Measurements from ENCODE around the gene GRIP2. TPM values are rescaled to one million over a fixed set of nuclear protein-coding genes. Genes with fewer than 3 reads are reported as not detected.

GRIP2 gene
- total RNA-seq, 2 donors from 2014 or later = 0.10 TPM; not detected in 1

DNA sequence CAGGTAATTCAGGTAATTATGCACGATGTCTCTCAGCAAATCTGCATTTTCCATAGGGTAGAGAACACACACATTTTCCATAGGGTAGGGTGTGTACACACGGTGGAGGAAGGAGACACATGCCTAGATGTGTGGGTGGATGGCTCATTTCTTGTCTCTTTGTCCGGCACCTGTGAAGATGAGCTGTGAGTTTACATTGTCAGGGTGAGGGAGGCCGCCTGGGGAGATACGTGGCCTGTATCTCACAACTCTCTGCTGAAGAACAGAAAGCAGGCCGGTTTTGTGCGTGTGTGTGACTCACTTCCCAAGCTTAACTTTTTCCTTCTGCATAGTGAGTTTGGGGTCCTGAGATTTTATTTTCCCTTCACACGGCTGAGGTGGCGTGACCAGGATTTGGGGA lies 77.4 kb downstream of the GRIP2 start:
- ATAC-seq = no peak
- H3K4me1 Mint-ChIP-seq = peaks cover 11% of the 10 kb centered on the region
- H3K27ac Mint-ChIP-seq = peak overlapping the region; percentile 27
- peaks cover 5% of the 10 kb centered on the region for H3K36me3 Mint-ChIP-seq (ENCODE audit: low read depth)
- no peaks in the 10 kb centered on the region for H3K9me3 ChIP-seq (ENCODE audit: control insufficient read depth, low read length, poor library complexity, severe bottlenecking)
- no peak for DNase-seq
- no peak overlapping the region for H3K4me3 Mint-ChIP-seq
- no peaks in the 10 kb centered on the region for H3K27me3 Mint-ChIP-seq

DNA sequence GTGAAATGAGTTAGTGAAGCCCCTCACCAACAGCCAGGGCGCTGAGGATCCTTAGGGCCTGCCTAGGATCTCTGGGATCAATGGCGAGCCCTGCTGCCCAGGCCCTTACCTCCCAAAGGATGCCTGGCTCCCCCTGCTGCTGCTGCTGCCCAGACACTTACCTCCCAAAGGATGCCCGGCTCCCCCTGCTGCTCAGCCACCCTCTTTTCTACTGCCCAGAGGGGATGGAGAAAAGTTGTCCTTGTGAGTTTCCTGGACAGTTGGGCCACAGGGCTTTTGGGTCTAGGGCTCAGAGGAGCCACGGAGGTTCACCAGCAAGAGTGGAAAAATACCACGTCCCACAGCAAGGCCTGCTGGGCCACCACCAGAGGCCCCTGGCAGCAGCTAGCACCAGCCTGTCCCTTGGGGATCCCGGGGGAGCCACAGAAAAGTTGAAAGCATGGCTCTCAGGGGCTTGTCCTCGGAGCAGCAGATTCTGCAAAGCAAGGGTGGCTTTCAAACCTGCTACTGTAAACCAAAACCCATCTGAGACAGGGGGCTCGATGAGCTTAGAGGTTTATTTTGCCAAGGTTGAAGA lies 78.3 kb downstream of the GRIP2 start:
- H3K27ac Mint-ChIP-seq = peak overlapping the region; percentile 27
- no peaks in the 10 kb centered on the region for H3K27me3 Mint-ChIP-seq
- H3K36me3 Mint-ChIP-seq (ENCODE audit: low read depth) = peaks cover 5% of the 10 kb centered on the region
- no peaks in the 10 kb centered on the region for H3K9me3 ChIP-seq (ENCODE audit: control insufficient read depth, low read length, poor library complexity, severe bottlenecking)
- ATAC-seq = peak; percentile 68
- DNase-seq = peak in 2 of 3 donors; percentile 17 to 23
- H3K4me1 Mint-ChIP-seq = peaks cover 11% of the 10 kb centered on the region
- H3K4me3 Mint-ChIP-seq = no peak overlapping the region

DNA sequence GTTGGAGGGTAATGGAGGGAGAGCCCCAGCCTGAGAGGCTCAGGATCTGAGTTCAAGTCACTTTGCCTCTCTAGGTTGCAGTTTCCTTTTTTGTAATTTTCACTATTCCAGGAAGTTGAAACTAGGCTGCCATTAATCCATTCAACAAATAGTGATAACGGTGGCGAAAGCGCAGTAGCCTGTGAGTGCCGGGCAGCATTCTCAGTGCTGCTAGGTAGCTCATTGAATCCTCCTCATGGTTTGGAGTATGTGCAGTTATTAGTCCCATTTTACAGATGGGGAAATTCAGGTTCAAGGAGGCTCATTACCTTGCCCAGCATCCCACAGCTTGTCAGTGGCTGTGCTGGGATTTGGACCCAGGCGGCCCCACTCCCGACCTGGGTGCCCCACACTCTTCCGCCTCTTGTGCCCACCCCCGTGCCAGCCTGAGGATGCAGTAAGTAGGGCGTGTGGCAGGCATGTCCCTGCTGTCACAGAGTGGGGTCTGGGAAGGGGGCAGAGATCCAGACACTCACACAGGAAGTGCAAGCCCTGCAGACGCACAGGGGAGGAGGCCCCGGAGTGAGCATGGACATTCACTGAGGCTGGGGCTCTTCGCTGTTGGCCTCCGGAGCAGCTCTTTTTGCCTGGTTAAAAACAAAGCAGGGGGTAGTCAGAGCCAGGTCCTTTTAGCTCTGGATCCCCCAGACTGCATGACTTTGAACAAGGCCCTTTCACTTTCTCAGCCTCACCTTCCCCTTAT lies 79.0 kb downstream of the GRIP2 start:
- H3K9me3 ChIP-seq (ENCODE audit: control insufficient read depth, low read length, poor library complexity, severe bottlenecking) = no peaks in the 10 kb centered on the region
- H3K36me3 Mint-ChIP-seq (ENCODE audit: low read depth) = peaks cover 5% of the 10 kb centered on the region
- peaks cover 11% of the 10 kb centered on the region for H3K4me1 Mint-ChIP-seq
- no peaks in the 10 kb centered on the region for H3K27me3 Mint-ChIP-seq
- DNase-seq (no peak), ATAC-seq (no peak)
- no peak overlapping the region for H3K4me3 Mint-ChIP-seq
- peak overlapping the region; percentile 27 for H3K27ac Mint-ChIP-seq

DNA sequence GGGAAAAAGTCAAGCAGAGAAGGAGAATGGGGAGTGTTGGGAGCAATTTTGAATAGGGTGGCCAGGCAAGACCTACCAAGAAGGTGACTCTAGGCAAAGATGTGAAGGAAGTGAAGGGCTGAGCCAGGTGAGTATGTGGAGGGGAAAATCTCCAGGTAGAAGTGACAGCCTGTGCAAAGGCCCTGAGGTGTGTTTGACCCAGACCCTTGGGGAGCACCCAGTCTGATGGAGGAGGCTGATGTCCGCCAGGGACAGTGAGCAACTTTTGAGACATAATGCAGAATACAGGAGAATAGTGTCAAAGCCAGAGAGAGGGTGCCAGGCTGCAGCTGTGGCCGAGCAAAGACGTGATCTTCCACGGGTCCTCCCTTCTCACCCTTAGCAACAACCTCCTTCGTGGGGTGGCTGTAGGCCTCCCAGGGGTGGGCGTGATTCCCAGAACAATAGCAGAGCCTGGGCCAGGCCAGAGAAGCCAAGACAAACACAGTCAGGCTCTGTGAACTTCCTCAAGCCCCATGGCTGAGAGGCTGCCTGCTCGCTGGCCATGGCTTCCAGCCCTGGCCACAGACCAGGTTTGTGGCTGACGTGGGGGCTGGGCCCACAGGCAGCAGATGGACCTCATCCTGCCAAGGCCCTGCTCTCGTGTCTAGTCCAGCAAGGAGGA lies 79.7 kb downstream of the GRIP2 start:
- Mint-ChIP-seq H3K4me3 (no peak overlapping the region), H3K4me1 (peaks cover 11% of the 10 kb centered on the region), H3K27ac (no peak overlapping the region), H3K27me3 (no peaks in the 10 kb centered on the region), H3K36me3 (ENCODE audit: low read depth) (peaks cover 5% of the 10 kb centered on the region)
- DNase-seq (no peak), ATAC-seq (no peak)
- no peaks in the 10 kb centered on the region for H3K9me3 ChIP-seq (ENCODE audit: control insufficient read depth, low read length, poor library complexity, severe bottlenecking)

DNA sequence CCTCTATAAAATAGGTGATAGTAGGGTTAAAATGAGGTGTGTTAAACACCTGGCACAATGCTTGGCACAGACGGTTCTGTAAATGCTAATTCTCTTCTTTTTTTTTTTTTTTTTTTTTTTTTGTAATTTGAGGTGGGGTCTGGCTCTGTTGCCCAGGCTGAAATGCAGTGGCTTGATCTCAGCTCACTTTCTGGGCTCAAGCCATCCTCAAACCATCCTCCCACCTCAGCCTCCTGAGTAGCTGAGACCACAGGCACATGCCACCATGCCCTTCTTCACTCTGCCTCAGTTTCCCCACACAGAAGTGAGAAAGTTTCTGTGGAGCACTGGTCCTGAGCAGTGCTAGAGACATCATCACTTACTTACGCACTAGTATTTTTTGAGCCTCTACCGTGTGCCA lies 80.4 kb downstream of the GRIP2 start:
- Mint-ChIP-seq H3K4me1 (peaks cover 11% of the 10 kb centered on the region), H3K4me3 (no peak overlapping the region), H3K27me3 (no peaks in the 10 kb centered on the region), H3K27ac (no peak overlapping the region), H3K36me3 (ENCODE audit: low read depth) (peaks cover 5% of the 10 kb centered on the region)
- DNase-seq (no peak), ATAC-seq (no peak)
- no peaks in the 10 kb centered on the region for H3K9me3 ChIP-seq (ENCODE audit: control insufficient read depth, low read length, poor library complexity, severe bottlenecking)

DNA sequence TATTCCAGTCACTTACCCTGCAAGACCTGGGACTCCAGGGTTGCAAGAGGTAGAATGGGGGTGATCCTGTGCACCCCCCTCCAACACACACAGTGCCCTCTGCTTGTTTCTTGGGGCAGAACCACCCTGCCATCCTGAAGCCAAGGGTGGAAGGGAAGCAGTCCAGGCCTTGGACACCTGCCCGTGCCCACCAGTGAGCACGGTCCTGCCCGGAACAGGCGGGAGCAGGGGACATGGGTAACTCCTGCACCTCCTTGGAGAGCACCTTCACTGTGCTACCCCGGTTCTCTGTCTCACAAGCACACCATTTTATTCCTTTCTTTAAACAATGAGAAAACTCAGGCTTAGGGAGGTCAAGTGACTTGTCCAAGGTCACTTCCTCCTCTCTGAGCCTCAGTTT lies 80.8 kb downstream of the GRIP2 start:
- H3K4me3 Mint-ChIP-seq = no peak overlapping the region
- no peaks in the 10 kb centered on the region for H3K27me3 Mint-ChIP-seq
- peaks cover 5% of the 10 kb centered on the region for H3K36me3 Mint-ChIP-seq (ENCODE audit: low read depth)
- DNase-seq (no peak), ATAC-seq (no peak)
- H3K9me3 ChIP-seq (ENCODE audit: control insufficient read depth, low read length, poor library complexity, severe bottlenecking) = no peaks in the 10 kb centered on the region
- H3K4me1 Mint-ChIP-seq = peaks cover 11% of the 10 kb centered on the region
- H3K27ac Mint-ChIP-seq = no peak overlapping the region

DNA sequence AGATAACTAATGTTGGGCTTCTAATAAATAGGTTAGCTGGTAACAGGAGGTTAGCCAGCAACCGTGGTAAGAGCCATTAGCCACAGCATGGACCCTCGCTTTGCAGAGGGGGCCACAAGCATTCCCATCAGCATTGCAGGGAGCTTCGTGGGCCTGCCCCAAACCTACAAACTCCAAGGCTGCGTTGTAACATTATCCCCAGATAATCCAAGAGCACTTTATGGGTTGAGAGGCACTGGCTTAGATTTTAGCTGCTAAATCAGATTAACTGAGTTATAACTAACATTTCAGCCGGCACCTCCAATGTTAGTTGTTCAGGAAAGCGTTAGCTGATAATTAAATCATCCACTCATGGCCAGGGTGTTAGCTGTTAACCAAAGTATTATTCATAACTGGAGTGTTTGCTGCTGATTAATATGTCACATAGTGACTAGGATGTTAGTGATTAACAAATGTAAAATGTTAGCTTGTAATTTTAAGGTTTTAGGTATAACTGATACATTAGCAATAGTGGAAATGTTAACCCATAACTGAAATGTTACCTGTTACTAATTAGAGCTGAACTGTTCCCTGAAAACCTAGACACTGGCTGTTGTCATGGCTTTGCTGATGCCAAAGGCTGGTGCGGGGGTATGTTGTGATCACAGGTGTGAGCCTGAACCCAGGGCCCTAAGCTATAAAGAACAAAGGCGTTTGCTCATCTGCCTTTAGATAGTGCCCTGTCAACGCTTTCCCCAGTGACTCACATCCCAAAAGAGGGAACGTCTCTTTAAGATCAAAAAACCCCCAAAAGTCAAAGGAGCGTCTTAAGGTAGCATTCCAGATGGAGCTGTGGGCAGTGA lies 81.5 kb downstream of the GRIP2 start:
- no peaks in the 10 kb centered on the region for H3K9me3 ChIP-seq (ENCODE audit: control insufficient read depth, low read length, poor library complexity, severe bottlenecking)
- Mint-ChIP-seq H3K36me3 (ENCODE audit: low read depth) (peaks cover 5% of the 10 kb centered on the region), H3K27me3 (no peaks in the 10 kb centered on the region), H3K4me1 (peaks cover 13% of the 10 kb centered on the region), H3K27ac (peak overlapping the region; percentile 54), H3K4me3 (no peak overlapping the region)
- ATAC-seq (no peak), DNase-seq (no peak)

DNA sequence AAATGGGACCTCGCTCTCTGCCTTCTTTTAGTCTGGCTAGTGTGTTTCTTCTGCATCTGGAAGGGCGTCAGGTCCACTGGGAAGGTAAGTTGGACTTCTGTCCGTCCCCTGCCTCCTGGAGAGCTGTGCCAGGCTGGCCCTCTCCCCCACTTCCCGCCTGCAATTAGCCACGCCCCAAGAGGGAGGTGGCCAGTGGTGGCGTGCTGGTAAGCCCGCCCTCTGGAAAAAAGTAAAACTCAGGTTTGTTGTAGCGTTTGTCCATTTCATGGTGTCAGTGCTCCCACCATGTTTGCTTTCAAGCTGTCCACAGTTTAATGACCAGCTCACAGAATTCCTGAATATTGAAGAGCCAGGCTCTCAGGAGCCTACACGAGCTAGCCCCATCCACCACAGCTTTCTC lies 82.1 kb downstream of the GRIP2 start:
- ATAC-seq (no peak), DNase-seq (no peak)
- Mint-ChIP-seq H3K36me3 (ENCODE audit: low read depth) (peaks cover 8% of the 10 kb centered on the region), H3K4me3 (no peak overlapping the region), H3K4me1 (peaks cover 13% of the 10 kb centered on the region), H3K27ac (peak overlapping the region; percentile 54), H3K27me3 (no peaks in the 10 kb centered on the region)
- H3K9me3 ChIP-seq (ENCODE audit: control insufficient read depth, low read length, poor library complexity, severe bottlenecking) = no peaks in the 10 kb centered on the region

DNA sequence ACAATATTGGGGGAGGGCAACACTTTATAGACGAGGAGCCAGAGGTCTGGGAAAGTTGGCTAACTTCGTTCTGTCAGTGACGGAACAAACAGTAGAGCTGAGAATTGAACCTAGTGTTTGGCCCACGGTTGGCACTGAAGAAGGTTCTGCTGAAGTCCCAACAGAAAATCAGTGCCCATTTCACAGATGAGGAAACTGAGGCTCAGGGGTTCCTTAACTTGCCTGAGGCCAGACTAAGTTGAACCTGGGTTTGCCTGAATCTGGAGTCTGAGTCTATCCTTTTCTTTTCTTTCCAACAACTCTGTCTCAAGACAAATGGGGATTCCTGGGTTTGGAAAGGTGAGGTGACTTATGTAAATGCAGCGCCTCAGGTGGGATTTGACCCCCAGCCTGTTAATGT lies 82.7 kb downstream of the GRIP2 start:
- Mint-ChIP-seq H3K36me3 (ENCODE audit: low read depth) (peaks cover 6% of the 10 kb centered on the region), H3K27me3 (no peaks in the 10 kb centered on the region), H3K27ac (peak overlapping the region; percentile 54), H3K4me3 (no peak overlapping the region), H3K4me1 (peaks cover 10% of the 10 kb centered on the region)
- H3K9me3 ChIP-seq (ENCODE audit: control insufficient read depth, low read length, poor library complexity, severe bottlenecking) = no peaks in the 10 kb centered on the region
- DNase-seq (no peak), ATAC-seq (no peak)

DNA sequence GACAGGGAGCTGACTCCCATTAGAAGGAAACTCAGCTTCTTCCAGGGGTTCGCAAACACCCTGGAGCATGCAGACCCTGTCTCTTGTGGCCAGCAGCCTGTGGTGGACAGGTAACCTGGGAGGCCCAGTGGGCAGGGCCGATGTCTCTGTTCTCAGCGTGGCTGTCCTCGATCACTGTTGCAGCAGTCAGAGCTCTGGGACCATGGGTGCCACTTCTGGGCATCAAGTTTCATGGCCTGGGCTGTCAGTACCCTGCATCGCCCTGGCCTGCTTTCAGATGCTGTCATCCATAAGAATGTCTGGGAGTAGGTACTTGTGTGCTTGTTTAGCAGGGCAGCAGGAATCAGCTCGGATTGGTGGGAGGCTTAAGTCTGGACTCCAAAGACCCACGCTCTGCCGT lies 83.3 kb downstream of the GRIP2 start:
- DNase-seq = no peak
- H3K27me3 Mint-ChIP-seq = no peaks in the 10 kb centered on the region
- no peak for ATAC-seq
- peaks cover 10% of the 10 kb centered on the region for H3K4me1 Mint-ChIP-seq
- no peak overlapping the region for H3K4me3 Mint-ChIP-seq
- peaks cover 6% of the 10 kb centered on the region for H3K36me3 Mint-ChIP-seq (ENCODE audit: low read depth)
- no peak overlapping the region for H3K27ac Mint-ChIP-seq
- H3K9me3 ChIP-seq (ENCODE audit: control insufficient read depth, low read length, poor library complexity, severe bottlenecking) = no peaks in the 10 kb centered on the region

DNA sequence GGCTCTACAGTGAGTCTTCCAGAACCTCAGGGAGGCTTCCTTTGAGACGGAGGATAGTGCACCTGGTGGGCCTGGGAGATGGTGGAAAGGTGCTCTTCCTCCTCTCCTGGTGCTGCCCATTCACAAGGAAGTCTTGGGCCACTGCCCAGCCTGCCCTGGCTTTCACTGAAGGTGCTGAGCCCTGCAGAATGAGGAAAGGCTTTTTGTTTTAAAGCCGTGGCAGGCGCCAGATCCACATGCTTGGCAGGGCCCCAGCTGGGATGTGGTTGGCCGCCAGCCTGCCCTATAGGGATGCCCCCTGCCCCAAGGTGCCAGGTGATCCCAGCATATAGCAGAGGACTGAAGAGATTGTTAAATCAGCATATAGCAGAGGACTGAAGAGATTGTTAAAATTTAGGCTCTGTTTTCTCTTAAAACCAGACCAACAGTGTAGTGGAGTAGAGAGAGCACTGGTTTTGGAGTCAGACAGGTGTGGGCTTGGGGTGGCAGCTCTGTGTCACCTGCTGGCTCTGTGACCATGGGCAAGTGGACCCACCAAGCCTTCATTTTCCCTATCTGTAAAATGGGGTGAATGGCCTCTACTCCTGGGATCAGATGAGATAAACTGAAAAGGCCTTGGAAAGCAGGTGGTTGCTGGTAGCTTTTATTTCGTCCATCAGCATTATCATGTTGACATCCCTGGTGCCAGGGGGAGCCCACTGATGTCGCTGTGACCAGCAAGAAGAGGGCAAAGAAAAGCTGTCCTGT lies 84.4 kb downstream of the GRIP2 start:
- Mint-ChIP-seq H3K27ac (peak overlapping the region; percentile 24), H3K36me3 (ENCODE audit: low read depth) (peaks cover 12% of the 10 kb centered on the region), H3K27me3 (no peaks in the 10 kb centered on the region), H3K4me1 (peaks cover 16% of the 10 kb centered on the region), H3K4me3 (no peak overlapping the region)
- ATAC-seq (no peak), DNase-seq (no peak)
- no peaks in the 10 kb centered on the region for H3K9me3 ChIP-seq (ENCODE audit: control insufficient read depth, low read length, poor library complexity, severe bottlenecking)

DNA sequence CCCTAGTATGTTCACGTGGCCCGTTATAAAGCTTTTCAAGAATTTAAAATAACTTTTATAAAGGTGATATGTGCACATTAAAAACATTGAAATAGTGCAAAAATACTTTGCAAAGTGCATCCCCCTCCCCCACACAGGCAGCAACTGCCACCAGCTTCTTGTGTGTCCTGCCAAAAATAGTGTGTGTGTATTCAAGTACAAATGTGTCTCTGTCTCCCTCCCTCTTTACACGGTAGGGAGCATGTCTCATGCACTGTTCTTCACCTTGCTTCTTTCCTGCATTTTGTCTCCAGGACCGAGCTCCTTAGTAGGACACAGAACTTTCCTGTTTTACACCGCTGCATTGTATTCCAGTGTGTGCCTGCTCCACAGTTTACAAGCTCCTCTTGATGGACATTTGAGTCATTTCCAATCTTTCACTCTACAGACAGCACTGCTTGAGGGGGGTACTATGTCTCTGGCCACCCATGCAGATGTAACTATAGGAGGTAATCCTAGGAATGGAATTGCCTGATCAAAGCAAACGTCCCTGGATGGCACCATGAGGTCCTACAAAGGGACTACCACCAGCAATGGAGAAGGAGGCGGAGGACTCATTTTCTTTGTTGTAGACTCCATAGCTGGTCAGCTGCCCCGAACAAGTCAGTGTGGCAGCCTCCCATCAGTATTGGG lies 85.4 kb downstream of the GRIP2 start:
- ATAC-seq (no peak), DNase-seq (no peak)
- peaks cover 11% of the 10 kb centered on the region for H3K4me1 Mint-ChIP-seq
- no peak overlapping the region for H3K4me3 Mint-ChIP-seq
- H3K27me3 Mint-ChIP-seq = no peaks in the 10 kb centered on the region
- H3K36me3 Mint-ChIP-seq (ENCODE audit: low read depth) = peaks cover 8% of the 10 kb centered on the region
- no peaks in the 10 kb centered on the region for H3K9me3 ChIP-seq (ENCODE audit: control insufficient read depth, low read length, poor library complexity, severe bottlenecking)
- H3K27ac Mint-ChIP-seq = peak overlapping the region; percentile 24

Measured in T-helper 17 cell (primary cell).